Heart right ventricle (tissue), 16 donors: ENCODE data around the gene PILRA. TPM values are rescaled to one million over a fixed set of nuclear protein-coding genes. Genes with fewer than 3 reads are reported as not detected.
"Not testable (repeated sequence)": the region's sequence is repeated elsewhere in the genome, so short reads cannot be mapped to it uniquely, and the experiment has no call there.

Experiments
- ATAC-seq, 8 donors: fragments of 200-7000 bp; cut with Tn5 transposase; one replicate each; pipeline ENCODE4 v1.9.1; 2020; ENCODE audit warnings: mild to moderate bottlenecking in 8 of 8, moderate library complexity in 8 of 8, moderate number of reproducible peaks in 1 of 8
- DNase-seq, 2 donors: peaks; one replicate each; pipeline ENCODE4 v3.0.0-alpha.2; 2020
- H3K27ac ChIP-seq, 10 donors: fragments of 200-600 bp; sonication (generic) in 2 of 10; one replicate each; pipeline versions ENCODE4 v1.5.0 to v1.8.0; 2020 to 2022; ENCODE audit warnings: mild to moderate bottlenecking in 3 of 10
- H3K27me3 ChIP-seq, 7 donors: fragments of 200-600 bp; one replicate each; pipeline ENCODE4 v1.8.0; 2021 to 2022; ENCODE audit warnings: mild to moderate bottlenecking in 2 of 7
- H3K36me3 ChIP-seq, 9 donors: fragments of 200-600 bp; sonication (generic) in 1 of 9; one replicate each; pipeline versions ENCODE4 v1.5.0 to v1.8.0; 2020 to 2022; ENCODE audit warnings: mild to moderate bottlenecking in 2 of 9
- H3K4me1 ChIP-seq, 9 donors: fragments of 200-600 bp; sonication (generic) in 1 of 9; one replicate each; pipeline versions ENCODE4 v1.5.0 to v1.8.0; 2020 to 2022; ENCODE audit warnings: mild to moderate bottlenecking in 4 of 9
- H3K4me3 ChIP-seq, 10 donors: fragments of 200-600 bp; sonication (generic) in 2 of 10; one replicate each; pipeline versions ENCODE4 v1.5.0 to v1.8.0; 2020 to 2022; ENCODE audit warnings: mild to moderate bottlenecking in 7 of 10, moderate library complexity in 2 of 10
- H3K9me3 ChIP-seq, 11 donors: fragments of 200-600 bp in 10 of 11; sonication (generic) in 2 of 11; one replicate each; pipeline versions ENCODE4 v1.5.0 to v1.8.0; 2013 to 2022; ENCODE audit warnings: mild to moderate bottlenecking in 2 of 11, control low read depth in 1 of 11, moderate library complexity in 1 of 11
- WGBS, 2 donors: extraction: QIAGEN DNeasy Blood & Tissue Kit; methylation state at CpG; one replicate each; pipeline ENCODE4 v1.1.7; 2013; ENCODE audit warnings: inconsistent platforms in 1 of 2; 5-methylcytosine and 5-hydroxymethylcytosine counted together
- intact Hi-C, 10 donors: fragments of 100-400 bp; cut with DNase I; formaldehyde crosslinking; loops; one replicate each; pipeline versions ENCODE4 v1.11.1 to v1.14.2; 2022
- polyA plus RNA-seq, 2 donors: library from polyadenylated mRNA; stranded (reverse); fragments of 200-250 nt; gene quantifications; one replicate each; pipeline ENCODE4 v1.2.3, GENCODE V29; 2013
- total RNA-seq, 10 donors: library from RNA; stranded (reverse); fragmentation: NEBNext Ultra II Directional in 3 of 10; extraction: Animal tissue kit (Norgen Biotek cat#: 25700) in 3 of 10; gene quantifications; one replicate each; pipeline versions ENCODE4 v1.2.1 to v1.2.4, GENCODE V29; 2021 to 2023
- TF ChIP-seq, protein P1 (sequence below), 9 donors: fragments of 200-600 bp; sonication (generic) in 2 of 9; IDR thresholded peaks; one replicate each; pipeline versions ENCODE4 v1.5.0 to v1.8.0; 2021 to 2022; ENCODE audit warnings: antibody characterized with exemption in 9 of 9, mild to moderate bottlenecking in 5 of 9, moderate library complexity in 1 of 9
- donor health status: Arrhythmogenic right ventricular cardiomyopathy.
- donor health status: ischemic (EF 13 %, LVEDD 7.1; RV severe dilation, severe dysfunction).
- donor health status: healthy with polysubstance abuse.
- donor health status: DM: no; HTN: yes; CAD: no.
- donor health status: DM: no; HTN: no; CAD: no.
- donor health status: ischemic (EF 25% LVEDD 6.9; RV normal size, moderate dysfunction).
- donor health status: ischemic (EF 25% LVEDD 5.7; RV mildly dilated, moderate dysfunction).
- donor health status: healthy.
- donor health status: DM: yes; HTN: yes; CAD: no.
- donor health status: Ischemic cardiomyopathy.
- donor health status: ischemic (EF 35%, LVEDD 5.7; RV mildly dilated, moderate dysfunction).
- donor health status: nonischemic (EF 11% LVEDD 7.7; RV severe dilation, severe dysfunction).
- donor health status: DM: yes; HTN: yes; CAD: no.
- donor health status: PGD.
- donor health status: ischemic (EF 29% LVEDD 5.4; RV normal size, mild dysfunction).
- donor health status: nonischemic (EF 23%, LVEDD 6.1; RV moderate dilation, normal function).

Gene PILRA
- total and polyA plus RNA-seq, 12 donors = 1.1 to 12.4 (median 2.8) TPM

GRCh38 chr7:100358027-100358856, 15.0 kb upstream of the PILRA start, which contains the start of gene PILRB:
PILRB (plus strand) TSS chr7:100358117; CDS start chr7:100358303, 186 bp downstream.
- no peaks in the 10 kb centered on the region for H3K27me3 ChIP-seq
- peak within 1 kb of the TSS in 2 of 10 donors; percentile 40 to 83 for H3K27ac ChIP-seq
- no peak for DNase-seq
- peak within 1 kb of the TSS in 1 of 10 donors; percentile 32 for H3K4me3 ChIP-seq
- H3K4me1 ChIP-seq = no peaks in the 10 kb centered on the region
- peaks cover 4 to 100% (median 62%) of the 10 kb centered on the region in 9 donors for H3K36me3 ChIP-seq
- H3K9me3 ChIP-seq = no peaks in the 10 kb centered on the region
- 78 to 79% methylated on average over 11 of the region's 11 CpGs for WGBS, 2 donors
- TF ChIP-seq, protein P1, sequence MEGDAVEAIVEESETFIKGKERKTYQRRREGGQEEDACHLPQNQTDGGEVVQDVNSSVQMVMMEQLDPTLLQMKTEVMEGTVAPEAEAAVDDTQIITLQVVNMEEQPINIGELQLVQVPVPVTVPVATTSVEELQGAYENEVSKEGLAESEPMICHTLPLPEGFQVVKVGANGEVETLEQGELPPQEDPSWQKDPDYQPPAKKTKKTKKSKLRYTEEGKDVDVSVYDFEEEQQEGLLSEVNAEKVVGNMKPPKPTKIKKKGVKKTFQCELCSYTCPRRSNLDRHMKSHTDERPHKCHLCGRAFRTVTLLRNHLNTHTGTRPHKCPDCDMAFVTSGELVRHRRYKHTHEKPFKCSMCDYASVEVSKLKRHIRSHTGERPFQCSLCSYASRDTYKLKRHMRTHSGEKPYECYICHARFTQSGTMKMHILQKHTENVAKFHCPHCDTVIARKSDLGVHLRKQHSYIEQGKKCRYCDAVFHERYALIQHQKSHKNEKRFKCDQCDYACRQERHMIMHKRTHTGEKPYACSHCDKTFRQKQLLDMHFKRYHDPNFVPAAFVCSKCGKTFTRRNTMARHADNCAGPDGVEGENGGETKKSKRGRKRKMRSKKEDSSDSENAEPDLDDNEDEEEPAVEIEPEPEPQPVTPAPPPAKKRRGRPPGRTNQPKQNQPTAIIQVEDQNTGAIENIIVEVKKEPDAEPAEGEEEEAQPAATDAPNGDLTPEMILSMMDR (IDR thresholded peaks at IDR 0.05) = peak in 1 of 9 donors; percentile 10
- intact Hi-C loops = loop anchor here in 1 of 10 donors (5.0 kb wide), 1 partner anchor 49 kb away; no protein-coding TSS in a partner anchor
- ATAC-seq = peak in 1 of 8 donors; percentile 11

GRCh38 chr7:100358857-100359212, 14.5 kb upstream of the PILRA start:
- Histone ChIP-seq H3K4me1 (no peaks in the 10 kb centered on the region), H3K27me3 (no peaks in the 10 kb centered on the region), H3K9me3 (no peaks in the 10 kb centered on the region), H3K27ac (no peak overlapping the region), H3K4me3 (no peak overlapping the region), H3K36me3 (peaks cover 4 to 100% (median 60%) of the 10 kb centered on the region in 9 donors)
- WGBS, 2 donors = 92 to 95% methylated on average over 8 of the region's 8 CpGs
- TF ChIP-seq, protein P1 (IDR thresholded peaks at IDR 0.05) = no peak
- intact Hi-C loops = loop anchor here in 1 of 10 donors (5.0 kb wide), 1 partner anchor 48 kb away; no protein-coding TSS in a partner anchor
- no peak for DNase-seq
- ATAC-seq = no peak

DNA sequence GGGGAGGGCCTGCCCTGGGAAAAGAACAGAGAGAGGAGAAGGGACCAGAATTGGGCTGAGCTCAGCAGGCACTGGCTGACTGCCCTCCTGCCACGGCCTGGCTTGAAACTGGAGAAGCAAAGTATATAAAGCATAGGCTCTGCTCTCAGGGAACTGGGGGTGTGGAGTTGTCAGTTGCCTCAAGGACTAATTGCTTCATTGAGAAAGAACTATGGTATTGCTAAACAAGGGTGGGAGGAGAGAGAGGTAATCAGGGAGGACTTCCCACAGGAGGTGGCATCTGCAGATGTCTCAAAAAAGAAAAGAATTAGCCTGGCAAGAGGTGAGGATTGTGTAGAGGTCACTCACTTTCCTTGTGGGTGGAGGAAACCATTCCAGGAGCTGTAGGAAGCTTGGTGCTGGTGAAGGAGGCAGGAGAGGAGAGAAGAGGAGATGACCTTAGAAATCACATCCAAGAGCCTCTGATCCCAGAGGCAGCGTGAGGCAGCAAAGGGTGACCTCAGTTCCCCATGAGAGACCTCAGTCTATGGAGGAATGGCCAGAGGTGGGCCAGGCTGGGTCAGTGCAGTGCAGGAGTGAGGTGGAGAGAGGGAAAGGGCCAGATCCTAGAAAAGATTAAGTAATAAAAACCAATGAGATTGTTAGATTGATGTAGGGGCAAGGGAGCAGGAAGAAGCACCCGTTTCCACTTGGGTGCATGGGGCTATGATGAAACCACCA, 13.0 kb upstream of the PILRA start:
- intact Hi-C loops = no loop called here
- DNase-seq (no peak), ATAC-seq (no peak)
- Histone ChIP-seq H3K4me3 (no peak overlapping the region), H3K27me3 (no peaks in the 10 kb centered on the region), H3K36me3 (peaks cover 4 to 99% (median 51%) of the 10 kb centered on the region in 9 donors), H3K4me1 (peaks cover 0 to 7% (median 0%) of the 10 kb centered on the region in 9 donors), H3K27ac (peak overlapping the region in 1 of 10 donors; percentile 38), H3K9me3 (no peaks in the 10 kb centered on the region)
- TF ChIP-seq, protein P1 (IDR thresholded peaks at IDR 0.05) = no peak
- 89 to 92% methylated on average over 3 of the region's 3 CpGs for WGBS, 2 donors

GRCh38 chr7:100363098-100363497, 10.2 kb upstream of the PILRA start:
- Histone ChIP-seq H3K4me3 (no peak overlapping the region), H3K27ac (no peak overlapping the region), H3K27me3 (no peaks in the 10 kb centered on the region), H3K36me3 (peaks cover 4 to 93% (median 42%) of the 10 kb centered on the region in 9 donors), H3K9me3 (no peaks in the 10 kb centered on the region), H3K4me1 (peaks cover 0 to 34% (median 0%) of the 10 kb centered on the region in 9 donors)
- no peak for ATAC-seq
- intact Hi-C loops = no loop called here
- TF ChIP-seq, protein P1 (IDR thresholded peaks at IDR 0.05) = no peak
- DNase-seq = no peak

- H3K9me3 ChIP-seq, H3K4me3 ChIP-seq, H3K27me3 ChIP-seq, H3K27ac ChIP-seq, intact Hi-C loops, DNase-seq, ATAC-seq: not testable (repeated sequence)
- Histone ChIP-seq H3K36me3 (peaks cover 4 to 93% (median 41%) of the 10 kb centered on the region in 9 donors), H3K4me1 (peaks cover 0 to 41% (median 0%) of the 10 kb centered on the region in 9 donors)
- WGBS, 2 donors = 96% methylated on average over 7 of the region's 7 CpGs
These were observed 9.5 kb upstream of the PILRA start for GRCh38 chr7:100363797-100364196.
